PC-3 (cell line): Measurements from ENCODE around the gene PON1. TPM values are rescaled to one million over a fixed set of nuclear protein-coding genes. Genes with fewer than 3 reads are reported as not detected.

Experiments used
- ATAC-seq: fragments of 200-7000 bp; cut with Tn5 transposase; 2 replicates; pipeline ENCODE4 v1.9.1; 2020; ENCODE audit warnings: mild to moderate bottlenecking, moderate library complexity
- BruUV-seq: library from RNA; stranded (reverse); fragments of 400-500 nt; replicated peaks from 2 replicates; lab custom pipeline; 2021; lab: Mats Ljungman, UMichigan
- CTCF ChIA-PET: fragments of 300-600 bp; sonication (Branson Sonifier 250); formaldehyde crosslinking; loops from one replicate; lab custom pipeline; 2022; ENCODE audit warnings: antibody characterized with exemption; lab: Charles Lee
- POLR2A ChIA-PET: fragments of 300-600 bp; sonication (Branson Sonifier 250); formaldehyde crosslinking; loops from one replicate; lab custom pipeline; 2022; ENCODE audit warnings: antibody characterized with exemption; ENCODE audit not compliant: unreplicated experiment; lab: Charles Lee
- DNase-seq: peaks from one replicate; pipeline ENCODE4 v3.0.0-alpha.2; 2015
- H2AFZ ChIP-seq: fragments of 300-600 bp; sonication (generic); 2 replicates; pipeline ENCODE4 v1.6.0; 2016; ENCODE audit warnings: antibody characterized with exemption, low read length
- H3F3A ChIP-seq: fragments of 300-600 bp; sonication (generic); one replicate; pipeline ENCODE4 v1.6.0; 2017; ENCODE audit warnings: antibody characterized with exemption, low read length, control low read depth, mild to moderate bottlenecking; ENCODE audit not compliant: unreplicated experiment
- H3K27ac ChIP-seq: fragments of 300-600 bp; sonication (generic); 2 replicates; pipeline ENCODE4 v1.5.1; 2016; ENCODE audit warnings: mild to moderate bottlenecking, low read length
- H3K27me3 ChIP-seq: fragments of 300-600 bp; sonication (generic); 2 replicates; pipeline ENCODE4 v1.6.1; 2016; ENCODE audit warnings: low read length, mixed read lengths
- H3K36me3 ChIP-seq: fragments of 300-600 bp; sonication (generic); 2 replicates; pipeline ENCODE4 v1.6.1; 2016; ENCODE audit warnings: low read depth, mixed run types, low read length, mixed read lengths
- H3K4me1 ChIP-seq: fragments of 300-600 bp; sonication (generic); 2 replicates; pipeline ENCODE4 v1.5.1; 2016; ENCODE audit warnings: low read length; ENCODE audit not compliant: insufficient read depth
- H3K4me2 ChIP-seq: fragments of 300-600 bp; sonication (generic); 2 replicates; pipeline ENCODE4 v1.6.0; 2016; ENCODE audit warnings: low read length
- H3K4me3 ChIP-seq: fragments of 300-600 bp; sonication (generic); 2 replicates; pipeline ENCODE4 v1.5.1; 2016; ENCODE audit warnings: mild to moderate bottlenecking, low read length, mixed read lengths
- H3K79me2 ChIP-seq: fragments of 300-600 bp; sonication (generic); 2 replicates; pipeline ENCODE4 v1.6.1; 2017; ENCODE audit warnings: low read length, mixed read lengths
- H3K9ac ChIP-seq: fragments of 300-600 bp; sonication (generic); 2 replicates; pipeline ENCODE4 v1.6.0; 2016; ENCODE audit warnings: mild to moderate bottlenecking, low read length
- H3K9me2 ChIP-seq: fragments of 300-600 bp; sonication (generic); replicated peaks from 2 replicates; pipeline ENCODE4 v1.6.1; 2016; ENCODE audit warnings: mixed run types, low read length, mixed read lengths
- H3K9me3 ChIP-seq: fragments of 300-600 bp; sonication (generic); 2 replicates; pipeline ENCODE4 v1.6.1; 2016; ENCODE audit warnings: low read length, mixed read lengths
- H4K20me1 ChIP-seq: fragments of 300-600 bp; sonication (generic); 2 replicates; pipeline ENCODE4 v1.6.1; 2016; ENCODE audit warnings: low read length, mixed read lengths
- EZH2 ChIP-seq: fragments of 300-600 bp; sonication (generic); IDR thresholded peaks from one replicate; pipeline ENCODE4 v1.6.1; 2017; ENCODE audit warnings: antibody characterized with exemption, mild to moderate bottlenecking, low read length; ENCODE audit not compliant: unreplicated experiment
- EZH2phosphoT487 ChIP-seq: fragments of 300-600 bp; sonication (generic); IDR thresholded peaks from 2 replicates; pipeline ENCODE4 v1.6.1; 2018; ENCODE audit warnings: mild to moderate bottlenecking, antibody characterized with exemption, low read length, borderline replicate concordance
- intact Hi-C: fragments of 100-400 bp; cut with micrococcal nuclease; formaldehyde crosslinking; loops from 2 replicates; pipeline ENCODE4 v1.9.0; 2023
- total RNA-seq: library from RNA; depleted of rRNA; stranded (reverse); fragments of >200 nt; gene quantifications from 2 replicates; pipeline ENCODE4 v1.2.3, GENCODE V29; 2014
- TF ChIP-seq, protein P1 (sequence below): fragments of 300-600 bp; sonication (generic); conservative IDR thresholded peaks from 2 replicates; pipeline ENCODE4 v1.5.1; 2017; ENCODE audit warnings: antibody characterized with exemption, low read depth, mild to moderate bottlenecking, low read length

Gene PON1
- total RNA-seq, 1 experiment from 2014 or later, result not detected

DNA sequence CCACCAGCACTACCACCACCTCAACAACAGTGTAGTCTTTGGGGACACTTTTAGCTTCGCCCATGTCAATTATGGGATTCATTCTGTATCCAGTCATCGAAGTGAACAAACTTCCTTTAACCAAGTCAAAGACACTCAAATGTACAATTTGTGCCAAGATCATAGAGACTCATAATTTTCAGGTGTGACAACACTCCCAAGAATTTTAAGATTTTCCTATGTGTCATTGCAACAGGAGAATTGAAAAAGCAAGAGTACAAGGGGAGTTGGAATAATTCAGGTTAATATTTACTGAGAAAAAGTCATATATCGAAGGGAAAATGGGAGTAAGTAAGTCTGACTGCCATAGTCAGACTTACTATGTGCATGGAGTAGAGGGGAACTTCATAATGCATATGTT, 26.2 kb downstream of the PON1 start:
- no peak for TF ChIP-seq EZH2phosphoT487
- H3K9me3 ChIP-seq, result no peaks in the 10 kb centered on the region
- H3K4me2 ChIP-seq, result no peak overlapping the region
- no peaks in the 10 kb centered on the region for H3K27me3 ChIP-seq
- H3K9ac ChIP-seq, result no peak overlapping the region
- H3K4me1 ChIP-seq, result 0 out of 2 replicates have a peak, but pooled peaks cover 7% of the 10 kb centered on the region
- no peaks in the 10 kb centered on the region for H3F3A ChIP-seq
- intact Hi-C loops, result no loop called here
- POLR2A ChIA-PET, result no interaction called here
- CTCF ChIA-PET, result no interaction called here
- DNase-seq (peak; percentile 29), ATAC-seq (no peak)
- no peaks in the 10 kb centered on the region for H4K20me1 ChIP-seq
- H3K9me2 ChIP-seq, result no peaks in the 10 kb centered on the region
- H2AFZ ChIP-seq, result no peak overlapping the region
- H3K4me3 ChIP-seq, result no peak overlapping the region
- no peak overlapping the region for H3K27ac ChIP-seq
- no peaks in the 10 kb centered on the region for H3K36me3 ChIP-seq
- no TSS peak for BruUV-seq
- no peaks in the 10 kb centered on the region for H3K79me2 ChIP-seq

DNA sequence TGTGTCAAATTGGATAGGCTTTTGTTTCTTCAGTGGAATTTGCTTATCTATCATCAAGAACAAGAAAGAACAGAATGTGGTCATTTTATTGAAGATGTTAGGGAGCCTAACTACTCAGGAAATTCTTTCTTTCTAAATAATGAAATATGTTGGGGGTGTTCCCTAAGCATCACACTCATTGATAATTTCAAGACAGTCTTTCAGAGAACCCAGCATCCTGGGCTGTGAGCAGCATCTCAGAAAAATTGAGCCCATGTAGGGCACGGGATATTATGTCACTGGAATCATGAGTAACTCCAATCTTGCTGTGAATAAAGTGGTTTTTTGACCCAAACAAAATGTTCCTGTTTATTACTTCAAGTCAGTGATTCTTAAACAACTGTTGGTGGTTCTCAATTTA, 27.3 kb downstream of the PON1 start:
- no peaks in the 10 kb centered on the region for H3K27me3 ChIP-seq
- POLR2A ChIA-PET, result no interaction called here
- DNase-seq, result no peak
- CTCF ChIA-PET, result no interaction called here
- intact Hi-C loops, result no loop called here
- no peak overlapping the region for H3K9ac ChIP-seq
- 0 out of 2 replicates have a peak, but pooled peaks cover 7% of the 10 kb centered on the region for H3K4me1 ChIP-seq
- no peak overlapping the region for H3K4me3 ChIP-seq
- no peak for TF ChIP-seq EZH2phosphoT487
- TF ChIP-seq, protein P1, sequence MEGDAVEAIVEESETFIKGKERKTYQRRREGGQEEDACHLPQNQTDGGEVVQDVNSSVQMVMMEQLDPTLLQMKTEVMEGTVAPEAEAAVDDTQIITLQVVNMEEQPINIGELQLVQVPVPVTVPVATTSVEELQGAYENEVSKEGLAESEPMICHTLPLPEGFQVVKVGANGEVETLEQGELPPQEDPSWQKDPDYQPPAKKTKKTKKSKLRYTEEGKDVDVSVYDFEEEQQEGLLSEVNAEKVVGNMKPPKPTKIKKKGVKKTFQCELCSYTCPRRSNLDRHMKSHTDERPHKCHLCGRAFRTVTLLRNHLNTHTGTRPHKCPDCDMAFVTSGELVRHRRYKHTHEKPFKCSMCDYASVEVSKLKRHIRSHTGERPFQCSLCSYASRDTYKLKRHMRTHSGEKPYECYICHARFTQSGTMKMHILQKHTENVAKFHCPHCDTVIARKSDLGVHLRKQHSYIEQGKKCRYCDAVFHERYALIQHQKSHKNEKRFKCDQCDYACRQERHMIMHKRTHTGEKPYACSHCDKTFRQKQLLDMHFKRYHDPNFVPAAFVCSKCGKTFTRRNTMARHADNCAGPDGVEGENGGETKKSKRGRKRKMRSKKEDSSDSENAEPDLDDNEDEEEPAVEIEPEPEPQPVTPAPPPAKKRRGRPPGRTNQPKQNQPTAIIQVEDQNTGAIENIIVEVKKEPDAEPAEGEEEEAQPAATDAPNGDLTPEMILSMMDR, result no peak
- TF ChIP-seq EZH2, result no peak
- no peaks in the 10 kb centered on the region for H3F3A ChIP-seq
- no peaks in the 10 kb centered on the region for H3K9me3 ChIP-seq
- H4K20me1 ChIP-seq, result no peaks in the 10 kb centered on the region
- no peak overlapping the region for H3K4me2 ChIP-seq
- no peak overlapping the region for H3K27ac ChIP-seq
- no peaks in the 10 kb centered on the region for H3K36me3 ChIP-seq
- no peaks in the 10 kb centered on the region for H3K79me2 ChIP-seq
- H2AFZ ChIP-seq, result no peak overlapping the region
- no TSS peak for BruUV-seq
- H3K9me2 ChIP-seq, result no peaks in the 10 kb centered on the region
- no peak for ATAC-seq

DNA sequence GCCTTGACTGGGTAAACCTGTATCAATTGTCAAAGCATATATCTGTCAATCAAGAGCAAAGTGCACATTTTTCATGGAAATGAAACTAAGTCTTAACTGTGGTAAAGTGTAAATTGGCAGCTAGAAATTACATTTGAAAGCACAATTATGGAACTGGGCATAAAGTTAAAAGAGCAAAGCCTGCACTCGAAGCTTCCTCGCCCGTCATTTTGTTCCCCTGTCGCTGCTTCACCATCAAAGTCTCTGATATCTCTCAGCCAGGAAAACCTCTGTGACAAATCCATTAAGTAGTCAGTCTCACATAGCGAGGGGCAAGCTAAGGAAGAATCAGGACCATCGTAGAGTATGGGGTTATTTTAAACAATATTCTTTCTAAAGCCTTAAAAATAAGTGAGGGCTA, 27.9 kb downstream of the PON1 start:
- no peak overlapping the region for H2AFZ ChIP-seq
- H3F3A ChIP-seq, result no peaks in the 10 kb centered on the region
- intact Hi-C loops, result no loop called here
- no peaks in the 10 kb centered on the region for H3K27me3 ChIP-seq
- H3K9ac ChIP-seq, result no peak overlapping the region
- H3K4me2 ChIP-seq, result no peak overlapping the region
- no peaks in the 10 kb centered on the region for H3K36me3 ChIP-seq
- no peaks in the 10 kb centered on the region for H3K9me2 ChIP-seq
- H3K9me3 ChIP-seq, result no peaks in the 10 kb centered on the region
- ChIA-PET CTCF (no interaction called here), POLR2A (no interaction called here)
- H3K4me1 ChIP-seq, result 0 out of 2 replicates have a peak, but pooled peaks cover 7% of the 10 kb centered on the region
- TF ChIP-seq EZH2 (no peak), EZH2phosphoT487 (no peak)
- TF ChIP-seq, protein P1, result no peak
- BruUV-seq, result no TSS peak
- no peaks in the 10 kb centered on the region for H4K20me1 ChIP-seq
- DNase-seq, result no peak
- no peak for ATAC-seq
- H3K27ac ChIP-seq, result no peak overlapping the region
- H3K79me2 ChIP-seq, result no peaks in the 10 kb centered on the region
- H3K4me3 ChIP-seq, result no peak overlapping the region
